ENCODE results near the gene ADAD1.

DNA sequence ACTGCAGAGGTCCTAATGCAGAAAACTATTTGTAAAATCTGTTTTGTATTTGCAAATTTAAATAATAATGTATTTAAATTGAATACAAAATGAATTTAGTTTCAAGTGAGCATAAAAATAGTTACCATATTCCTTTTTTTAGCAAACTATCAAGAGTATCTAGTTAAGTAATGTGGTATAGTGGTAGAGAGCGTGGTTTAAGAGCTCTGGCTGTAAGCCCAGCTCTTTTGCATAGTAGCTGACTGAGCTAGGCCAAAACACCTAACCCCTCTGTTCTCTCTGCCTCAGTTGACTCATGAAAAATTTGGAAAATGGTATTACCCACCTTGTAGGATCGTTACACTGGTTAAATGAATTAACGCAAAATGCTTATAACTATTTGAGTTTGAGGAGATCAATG lies 18.1 kb upstream of the ADAD1 start:
- no peak for TF ChIP-seq POLR2A (IDR thresholded peaks at IDR 0.05)
- TF ChIP-seq, protein P1, sequence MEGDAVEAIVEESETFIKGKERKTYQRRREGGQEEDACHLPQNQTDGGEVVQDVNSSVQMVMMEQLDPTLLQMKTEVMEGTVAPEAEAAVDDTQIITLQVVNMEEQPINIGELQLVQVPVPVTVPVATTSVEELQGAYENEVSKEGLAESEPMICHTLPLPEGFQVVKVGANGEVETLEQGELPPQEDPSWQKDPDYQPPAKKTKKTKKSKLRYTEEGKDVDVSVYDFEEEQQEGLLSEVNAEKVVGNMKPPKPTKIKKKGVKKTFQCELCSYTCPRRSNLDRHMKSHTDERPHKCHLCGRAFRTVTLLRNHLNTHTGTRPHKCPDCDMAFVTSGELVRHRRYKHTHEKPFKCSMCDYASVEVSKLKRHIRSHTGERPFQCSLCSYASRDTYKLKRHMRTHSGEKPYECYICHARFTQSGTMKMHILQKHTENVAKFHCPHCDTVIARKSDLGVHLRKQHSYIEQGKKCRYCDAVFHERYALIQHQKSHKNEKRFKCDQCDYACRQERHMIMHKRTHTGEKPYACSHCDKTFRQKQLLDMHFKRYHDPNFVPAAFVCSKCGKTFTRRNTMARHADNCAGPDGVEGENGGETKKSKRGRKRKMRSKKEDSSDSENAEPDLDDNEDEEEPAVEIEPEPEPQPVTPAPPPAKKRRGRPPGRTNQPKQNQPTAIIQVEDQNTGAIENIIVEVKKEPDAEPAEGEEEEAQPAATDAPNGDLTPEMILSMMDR (IDR thresholded peaks at IDR 0.05) = no peak
- no peak for TF ChIP-seq POLR2AphosphoS5 (IDR thresholded peaks at IDR 0.05)
